Left ventricle myocardium inferior (tissue), 1 donor: ENCODE data around the gene STOX2. TPM values are rescaled to one million over a fixed set of nuclear protein-coding genes. Genes with fewer than 3 reads are reported as not detected.

Experiments
- DNase-seq: peaks from one replicate; pipeline ENCODE4 v3.0.0-alpha.2; 2020
- H3K27ac ChIP-seq: fragments of 200-600 bp; replicated peaks from 2 replicates; pipeline ENCODE4 v1.8.0; 2021
- H3K27me3 ChIP-seq: fragments of 200-600 bp; 2 replicates; pipeline ENCODE4 v1.8.0; 2021; ENCODE audit warnings: low read depth
- H3K36me3 ChIP-seq: fragments of 200-600 bp; 2 replicates; pipeline ENCODE4 v1.8.0; 2021
- H3K4me1 ChIP-seq: fragments of 200-600 bp; 2 replicates; pipeline ENCODE4 v1.8.0; 2021
- H3K4me3 ChIP-seq: fragments of 200-600 bp; 2 replicates; pipeline ENCODE4 v1.8.0; 2021; ENCODE audit warnings: mild to moderate bottlenecking, moderate library complexity
- H3K9me3 ChIP-seq: fragments of 200-600 bp; replicated peaks from 2 replicates; pipeline ENCODE4 v1.8.0; 2021
- intact Hi-C: fragments of 100-400 bp; cut with micrococcal nuclease; formaldehyde crosslinking; loops from one replicate; pipeline ENCODE4 v1.11.0; 2022
- total RNA-seq: library from RNA; stranded (reverse); fragmentation: NEBNext Ultra II Directional; extraction: Animal tissue kit (Norgen Biotek cat#: 25700); gene quantifications from one replicate; pipeline ENCODE4 v1.2.1, GENCODE V29; 2021
- TF ChIP-seq, protein P1 (sequence below): fragments of 200-600 bp; IDR thresholded peaks from 2 replicates; pipeline ENCODE4 v1.8.0; 2021; ENCODE audit warnings: antibody characterized with exemption, mild to moderate bottlenecking, borderline replicate concordance
- donor health status: DM: no; HTN: yes; CAD: no; lungs with severe emphysema.

The STOX2 gene
- total RNA-seq, 1 donor from 2014 or later, result 12.2 TPM

DNA sequence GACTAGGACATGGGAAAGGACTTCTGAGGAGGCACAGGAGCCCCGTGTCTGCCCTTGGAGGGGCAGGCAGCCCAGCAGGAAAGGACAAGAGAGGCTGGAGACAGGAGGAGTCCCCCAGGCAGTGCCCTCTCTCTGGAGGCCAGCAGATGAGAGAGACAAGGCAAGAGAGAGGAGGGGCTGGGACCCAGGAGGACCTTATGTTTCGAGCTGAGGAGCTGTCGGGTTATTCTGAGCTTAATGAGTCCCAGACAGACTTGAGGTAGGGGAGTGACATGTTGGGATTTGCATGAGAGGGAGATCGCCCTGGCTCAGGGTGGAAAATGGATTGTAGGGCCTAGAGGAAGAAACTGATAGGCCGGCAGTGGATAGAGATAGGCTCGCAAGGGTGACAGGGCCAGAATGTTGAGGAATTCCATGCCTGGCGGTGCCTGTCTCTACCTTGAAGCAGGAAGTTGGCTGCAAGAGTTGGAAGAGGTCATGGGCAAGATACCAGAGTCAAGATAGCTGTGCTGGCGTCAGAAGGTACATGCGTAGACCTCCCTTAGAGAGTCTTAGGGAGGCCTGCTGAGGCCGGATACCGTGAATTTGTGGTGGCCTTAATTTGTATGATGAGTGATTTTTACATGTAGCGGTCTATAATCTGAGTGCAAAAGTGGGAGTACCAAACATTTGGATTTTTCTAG, 19.4 kb downstream of the STOX2 start:
- peaks cover 23% of the 10 kb centered on the region for H3K4me1 ChIP-seq
- H3K9me3 ChIP-seq, result no peaks in the 10 kb centered on the region
- H3K4me3 ChIP-seq, result no peak overlapping the region
- DNase-seq, result no peak
- no peaks in the 10 kb centered on the region for H3K36me3 ChIP-seq
- H3K27ac ChIP-seq, result no peak overlapping the region
- no peaks in the 10 kb centered on the region for H3K27me3 ChIP-seq
- TF ChIP-seq, protein P1, sequence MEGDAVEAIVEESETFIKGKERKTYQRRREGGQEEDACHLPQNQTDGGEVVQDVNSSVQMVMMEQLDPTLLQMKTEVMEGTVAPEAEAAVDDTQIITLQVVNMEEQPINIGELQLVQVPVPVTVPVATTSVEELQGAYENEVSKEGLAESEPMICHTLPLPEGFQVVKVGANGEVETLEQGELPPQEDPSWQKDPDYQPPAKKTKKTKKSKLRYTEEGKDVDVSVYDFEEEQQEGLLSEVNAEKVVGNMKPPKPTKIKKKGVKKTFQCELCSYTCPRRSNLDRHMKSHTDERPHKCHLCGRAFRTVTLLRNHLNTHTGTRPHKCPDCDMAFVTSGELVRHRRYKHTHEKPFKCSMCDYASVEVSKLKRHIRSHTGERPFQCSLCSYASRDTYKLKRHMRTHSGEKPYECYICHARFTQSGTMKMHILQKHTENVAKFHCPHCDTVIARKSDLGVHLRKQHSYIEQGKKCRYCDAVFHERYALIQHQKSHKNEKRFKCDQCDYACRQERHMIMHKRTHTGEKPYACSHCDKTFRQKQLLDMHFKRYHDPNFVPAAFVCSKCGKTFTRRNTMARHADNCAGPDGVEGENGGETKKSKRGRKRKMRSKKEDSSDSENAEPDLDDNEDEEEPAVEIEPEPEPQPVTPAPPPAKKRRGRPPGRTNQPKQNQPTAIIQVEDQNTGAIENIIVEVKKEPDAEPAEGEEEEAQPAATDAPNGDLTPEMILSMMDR, result no peak
- intact Hi-C loops, result no loop called here

DNA sequence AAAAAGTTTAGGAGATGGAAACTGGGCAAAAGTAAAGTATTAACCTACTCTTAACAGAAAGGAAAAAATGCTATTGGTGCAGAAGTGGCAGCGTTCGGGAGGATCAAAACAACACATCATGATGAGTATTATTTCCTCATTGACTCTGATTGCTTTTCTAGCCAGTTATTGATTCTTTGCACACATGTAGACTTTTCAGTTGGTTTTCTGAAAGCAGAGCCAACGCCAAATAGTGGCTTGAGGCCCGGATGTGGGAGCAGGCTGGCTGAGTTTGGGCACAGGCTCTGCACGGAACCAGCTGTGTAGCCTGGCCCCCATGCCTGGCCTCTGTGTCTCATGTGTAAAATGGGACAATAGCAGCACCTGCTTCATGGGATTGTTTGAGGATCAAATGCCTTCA, 21.8 kb downstream of the STOX2 start:
- intact Hi-C loops, result no loop called here
- no peak for DNase-seq
- no peaks in the 10 kb centered on the region for H3K27me3 ChIP-seq
- H3K4me3 ChIP-seq, result no peak overlapping the region
- H3K9me3 ChIP-seq, result no peaks in the 10 kb centered on the region
- TF ChIP-seq, protein P1, result no peak
- no peaks in the 10 kb centered on the region for H3K36me3 ChIP-seq
- H3K4me1 ChIP-seq, result peaks cover 13% of the 10 kb centered on the region
- no peak overlapping the region for H3K27ac ChIP-seq

DNA sequence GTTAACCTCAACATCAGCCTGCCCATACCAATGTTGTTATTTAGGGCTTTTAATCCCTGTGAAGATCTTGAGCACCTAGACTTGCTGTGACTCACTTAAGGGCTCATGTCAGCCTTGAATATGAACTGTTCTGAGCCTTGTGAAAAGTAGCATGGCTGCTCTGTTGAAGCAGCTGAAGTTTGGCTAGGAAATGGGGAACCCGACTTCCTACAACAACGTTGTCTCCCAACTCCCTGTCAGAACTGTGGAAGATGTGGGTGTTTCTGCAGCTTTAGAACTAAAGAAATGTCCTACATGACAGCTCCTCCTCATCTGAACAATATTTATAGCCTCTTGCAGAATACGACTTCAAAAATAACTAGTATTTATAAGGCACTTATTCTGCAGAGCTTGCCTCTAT, 27.5 kb downstream of the STOX2 start:
- Histone ChIP-seq H3K36me3 (no peaks in the 10 kb centered on the region), H3K27ac (no peak overlapping the region), H3K4me1 (peaks cover 35% of the 10 kb centered on the region), H3K27me3 (no peaks in the 10 kb centered on the region), H3K4me3 (no peak overlapping the region), H3K9me3 (no peaks in the 10 kb centered on the region)
- intact Hi-C loops, result no loop called here
- TF ChIP-seq, protein P1, result no peak
- DNase-seq, result no peak

DNA sequence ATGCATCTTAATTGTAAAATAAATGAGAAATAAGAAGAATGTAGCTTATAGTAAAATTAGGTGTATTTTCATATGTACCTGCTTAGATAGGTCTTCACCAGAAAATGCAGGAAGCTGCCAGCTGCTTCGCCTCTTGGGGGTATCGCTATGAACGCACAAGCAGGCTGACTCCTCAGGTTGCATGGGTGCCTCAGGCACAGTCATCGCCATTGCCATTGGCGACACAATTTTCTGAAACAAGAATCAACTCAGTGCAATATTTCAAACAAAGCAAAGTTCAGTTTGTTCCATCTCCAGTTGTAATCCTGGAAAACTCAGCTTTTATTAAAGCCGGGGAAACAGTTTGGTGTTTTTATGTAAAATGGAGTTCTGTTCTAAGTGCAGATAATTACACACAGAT, 29.7 kb downstream of the STOX2 start:
- TF ChIP-seq, protein P1, result no peak
- H3K27me3 ChIP-seq, result no peaks in the 10 kb centered on the region
- peaks cover 31% of the 10 kb centered on the region for H3K4me1 ChIP-seq
- no peaks in the 10 kb centered on the region for H3K9me3 ChIP-seq
- intact Hi-C loops, result no loop called here
- H3K36me3 ChIP-seq, result no peaks in the 10 kb centered on the region
- no peak overlapping the region for H3K4me3 ChIP-seq
- no peak overlapping the region for H3K27ac ChIP-seq
- DNase-seq, result no peak

DNA sequence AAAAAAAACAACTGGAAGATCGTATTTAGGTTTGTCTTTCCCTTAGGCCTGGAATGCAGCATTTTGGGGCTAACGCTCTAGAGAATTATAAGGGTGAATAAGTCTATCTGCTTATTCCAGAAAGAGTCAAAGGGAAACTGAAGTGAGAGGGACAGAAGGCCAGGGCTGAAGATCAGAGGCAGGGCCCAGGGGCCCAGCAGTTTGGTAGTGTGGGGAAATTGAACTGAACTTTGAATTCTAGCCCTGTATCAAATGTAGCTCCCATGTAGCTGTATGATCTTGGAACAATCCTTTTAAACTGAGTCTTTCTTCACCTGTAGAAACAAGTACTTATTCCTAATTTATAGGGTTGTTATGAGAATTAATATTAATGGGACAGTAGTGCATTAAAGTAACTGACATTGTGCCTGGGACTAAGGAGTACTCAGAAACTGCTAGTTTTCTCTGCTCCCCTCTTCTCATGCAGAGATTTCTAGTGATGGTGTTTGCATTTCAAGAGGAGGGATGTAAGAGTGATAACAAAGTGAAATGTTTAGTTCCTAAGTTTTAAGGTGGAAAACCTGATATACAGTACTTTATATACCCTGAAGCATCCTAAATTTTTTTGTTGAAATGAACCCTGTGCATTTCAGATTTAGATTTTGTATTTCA, 30.4 kb downstream of the STOX2 start:
- no peak for DNase-seq
- intact Hi-C loops, result no loop called here
- no peaks in the 10 kb centered on the region for H3K27me3 ChIP-seq
- peak overlapping the region; percentile 25 for H3K27ac ChIP-seq
- no peaks in the 10 kb centered on the region for H3K36me3 ChIP-seq
- H3K4me1 ChIP-seq, result peaks cover 31% of the 10 kb centered on the region
- H3K9me3 ChIP-seq, result no peaks in the 10 kb centered on the region
- H3K4me3 ChIP-seq, result no peak overlapping the region
- TF ChIP-seq, protein P1, result no peak
